Body of pancreas (tissue), 4 donors: Measurements from ENCODE around the gene NHERF2.

ENCODE experiments used
- POLR2A ChIP-seq, 3 donors: fragments of 450-650 bp; IDR thresholded peaks; one replicate each; pipeline ENCODE4 v1.6.1; 2016; ENCODE audit warnings: antibody characterized with exemption in 3 of 3, mild to moderate bottlenecking in 2 of 3
- TF ChIP-seq, protein P1 (sequence below), 7 experiments: fragments of 450-650 bp in 4 of 7; fragments of 200-600 bp in 3 of 7; sonication (generic) in 3 of 7; IDR thresholded peaks; one replicate each; pipeline ENCODE4 v1.5.1; 2016 to 2019; ENCODE audit warnings: antibody characterized with exemption in 7 of 7

DNA sequence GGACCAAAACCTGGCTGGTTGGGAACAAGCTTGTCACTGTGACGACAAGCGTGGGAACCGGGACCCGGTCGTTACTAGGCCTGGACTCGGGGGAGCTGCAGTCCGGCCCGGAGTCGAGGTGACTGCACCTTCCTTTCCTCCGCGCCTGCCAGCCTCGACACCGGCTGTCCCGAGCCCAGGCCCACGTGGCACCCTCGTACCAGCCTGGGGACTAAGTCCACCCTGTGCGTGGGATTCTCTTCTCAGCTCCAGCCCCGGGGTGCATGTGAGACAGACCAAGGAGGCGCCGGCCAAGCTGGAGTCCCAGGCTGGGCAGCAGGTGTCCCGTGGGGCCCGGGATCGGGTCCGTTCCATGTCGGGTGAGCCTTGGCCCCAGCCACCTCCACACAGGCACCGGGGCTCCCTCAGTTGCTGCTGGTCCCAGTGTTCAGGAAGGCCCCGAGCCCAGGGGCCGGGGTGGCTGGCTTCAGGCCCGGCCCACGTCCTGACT is 52.7 kb downstream of the NHERF2 start:
- TF ChIP-seq, protein P1, sequence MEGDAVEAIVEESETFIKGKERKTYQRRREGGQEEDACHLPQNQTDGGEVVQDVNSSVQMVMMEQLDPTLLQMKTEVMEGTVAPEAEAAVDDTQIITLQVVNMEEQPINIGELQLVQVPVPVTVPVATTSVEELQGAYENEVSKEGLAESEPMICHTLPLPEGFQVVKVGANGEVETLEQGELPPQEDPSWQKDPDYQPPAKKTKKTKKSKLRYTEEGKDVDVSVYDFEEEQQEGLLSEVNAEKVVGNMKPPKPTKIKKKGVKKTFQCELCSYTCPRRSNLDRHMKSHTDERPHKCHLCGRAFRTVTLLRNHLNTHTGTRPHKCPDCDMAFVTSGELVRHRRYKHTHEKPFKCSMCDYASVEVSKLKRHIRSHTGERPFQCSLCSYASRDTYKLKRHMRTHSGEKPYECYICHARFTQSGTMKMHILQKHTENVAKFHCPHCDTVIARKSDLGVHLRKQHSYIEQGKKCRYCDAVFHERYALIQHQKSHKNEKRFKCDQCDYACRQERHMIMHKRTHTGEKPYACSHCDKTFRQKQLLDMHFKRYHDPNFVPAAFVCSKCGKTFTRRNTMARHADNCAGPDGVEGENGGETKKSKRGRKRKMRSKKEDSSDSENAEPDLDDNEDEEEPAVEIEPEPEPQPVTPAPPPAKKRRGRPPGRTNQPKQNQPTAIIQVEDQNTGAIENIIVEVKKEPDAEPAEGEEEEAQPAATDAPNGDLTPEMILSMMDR (IDR thresholded peaks at IDR 0.05) = no peak
- TF ChIP-seq POLR2A (IDR thresholded peaks at IDR 0.05) = no peak
